ENCODE results near the gene ACVRL1. TPM values are rescaled to one million over a fixed set of nuclear protein-coding genes. Genes with fewer than 3 reads are reported as not detected.

The ACVRL1 gene
- total RNA-seq, 1 experiment from 2014 or later = not detected

- Histone ChIP-seq H3K56ac (ENCODE audit: insufficient read length, low read depth, low read length) (no peak overlapping the region), H3K27ac (ENCODE audit: insufficient read length, low read depth, low read length) (no peak overlapping the region), H3K9ac (ENCODE audit: extremely low read depth, insufficient read length, low read length) (no peak overlapping the region), H3T11ph (ENCODE audit: low read length) (no peak overlapping the region), H2BK12ac (ENCODE audit: insufficient read length, low read depth, low read length) (no peak overlapping the region), H3K23ac (ENCODE audit: insufficient read length, low read depth, low read length) (no peak overlapping the region), H3K79me2 (ENCODE audit: insufficient read depth, low read length) (no peaks in the 10 kb centered on the region), H3K23me2 (ENCODE audit: insufficient read length, low read depth, low read length, poor library complexity, severe bottlenecking) (no peaks in the 10 kb centered on the region), H4K91ac (ENCODE audit: insufficient read length, low read depth, low read length) (no peak overlapping the region), H3K14ac (ENCODE audit: insufficient read depth, low read length) (no peak overlapping the region), H3K18ac (ENCODE audit: insufficient read length, low read depth, low read length) (no peak overlapping the region), H3K4me2 (ENCODE audit: insufficient read depth, insufficient read length, low read length) (no peak overlapping the region), H2BK5ac (ENCODE audit: insufficient read length, low read length) (no peak overlapping the region), H4K8ac (replicated peaks; ENCODE audit: insufficient read length, low read depth, low read length) (no peak overlapping the region), H3K4ac (ENCODE audit: low read depth, low read length) (no peak overlapping the region), H2AK5ac (ENCODE audit: insufficient read length, low read length) (no peak overlapping the region), H2BK120ac (ENCODE audit: low read depth, low read length, poor library complexity, severe bottlenecking) (no peak overlapping the region), H3K9me3 (ENCODE audit: control insufficient read depth, low read depth, low read length) (no peaks in the 10 kb centered on the region), H3K4me1 (ENCODE audit: insufficient read depth, low read length) (no peaks in the 10 kb centered on the region), H2AFZ (ENCODE audit: low read length) (no peak overlapping the region), H3K79me1 (ENCODE audit: insufficient read depth, low read depth, low read length, poor library complexity, severe bottlenecking) (no peaks in the 10 kb centered on the region), H4K5ac (ENCODE audit: insufficient read length, low read depth, low read length) (no peak overlapping the region), H2BK20ac (ENCODE audit: low read depth, low read length, poor library complexity, severe bottlenecking) (no peak overlapping the region), H3K27me3 (ENCODE audit: insufficient read depth, low read length) (no peaks in the 10 kb centered on the region), H2BK15ac (ENCODE audit: low read depth, low read length) (no peak overlapping the region), H4K20me1 (ENCODE audit: control insufficient read depth, insufficient read depth, insufficient read length) (no peaks in the 10 kb centered on the region)
- DNase-seq = no peak
- Mint-ChIP-seq H3K4me1 (peaks cover 8 to 11% of the 10 kb centered on the region in 2 experiments; a peak in 3 of 4 replicates), H3K27me3 (ENCODE audit: low read depth) (no peaks in the 10 kb centered on the region), H3K36me3 (ENCODE audit: insufficient read depth in 1 of 3, low read depth in 3 of 3) (peaks cover 10 to 52% (median 12%) of the 10 kb centered on the region in 3 experiments), H3K4me3 (no peak overlapping the region), H3K9me3 (peaks cover 5 to 6% of the 10 kb centered on the region in 2 experiments; a peak in 3 of 5 replicates), H3K27ac (no peak overlapping the region)
- TF ChIP-seq, protein P1, sequence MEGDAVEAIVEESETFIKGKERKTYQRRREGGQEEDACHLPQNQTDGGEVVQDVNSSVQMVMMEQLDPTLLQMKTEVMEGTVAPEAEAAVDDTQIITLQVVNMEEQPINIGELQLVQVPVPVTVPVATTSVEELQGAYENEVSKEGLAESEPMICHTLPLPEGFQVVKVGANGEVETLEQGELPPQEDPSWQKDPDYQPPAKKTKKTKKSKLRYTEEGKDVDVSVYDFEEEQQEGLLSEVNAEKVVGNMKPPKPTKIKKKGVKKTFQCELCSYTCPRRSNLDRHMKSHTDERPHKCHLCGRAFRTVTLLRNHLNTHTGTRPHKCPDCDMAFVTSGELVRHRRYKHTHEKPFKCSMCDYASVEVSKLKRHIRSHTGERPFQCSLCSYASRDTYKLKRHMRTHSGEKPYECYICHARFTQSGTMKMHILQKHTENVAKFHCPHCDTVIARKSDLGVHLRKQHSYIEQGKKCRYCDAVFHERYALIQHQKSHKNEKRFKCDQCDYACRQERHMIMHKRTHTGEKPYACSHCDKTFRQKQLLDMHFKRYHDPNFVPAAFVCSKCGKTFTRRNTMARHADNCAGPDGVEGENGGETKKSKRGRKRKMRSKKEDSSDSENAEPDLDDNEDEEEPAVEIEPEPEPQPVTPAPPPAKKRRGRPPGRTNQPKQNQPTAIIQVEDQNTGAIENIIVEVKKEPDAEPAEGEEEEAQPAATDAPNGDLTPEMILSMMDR (conservative IDR thresholded peaks at IDR 0.05) = no peak
- WGBS (ENCODE audit: extremely low coverage, insufficient read length, low lambda C conversion rate) = no CpG with 5 or more reads among the region's 4 CpGs
Observed at GRCh38 chr12:51963477-51963876, 56.2 kb downstream of the ACVRL1 start.
